Osteocyte (in vitro differentiated cells): ENCODE data around the gene ZNF668. TPM values are rescaled to one million over a fixed set of nuclear protein-coding genes. Genes with fewer than 3 reads are reported as not detected.
"Not testable (repeated sequence)": the region's sequence is repeated elsewhere in the genome, so short reads cannot be mapped to it uniquely, and the experiment has no call there.

Experiments used
- DNase-seq: peaks from one replicate; pipeline ENCODE4 v3.0.0; 2021; ENCODE audit warnings: mixed read lengths; ENCODE audit not compliant: unreplicated experiment; ENCODE audit errors: extremely low spot score
- H3K27ac Mint-ChIP-seq: one replicate; pipeline ENCODE4 v1.8.0; 2021; ENCODE audit warnings: mild to moderate bottlenecking, mixed read lengths; ENCODE audit not compliant: unreplicated experiment
- H3K27me3 Mint-ChIP-seq: one replicate; pipeline ENCODE4 v1.8.0; 2021; ENCODE audit warnings: mixed read lengths; ENCODE audit not compliant: unreplicated experiment
- H3K36me3 Mint-ChIP-seq: one replicate; pipeline ENCODE4 v1.8.0; 2021; ENCODE audit warnings: mixed read lengths; ENCODE audit not compliant: unreplicated experiment
- H3K4me1 Mint-ChIP-seq: one replicate; pipeline ENCODE4 v1.8.0; 2021; ENCODE audit warnings: mixed read lengths; ENCODE audit not compliant: unreplicated experiment
- H3K4me3 Mint-ChIP-seq: one replicate; pipeline ENCODE4 v1.8.0; 2021; ENCODE audit warnings: mild to moderate bottlenecking, moderate library complexity, mixed read lengths; ENCODE audit not compliant: unreplicated experiment
- H3K9me3 Mint-ChIP-seq: one replicate; pipeline ENCODE4 v1.8.0; 2021; ENCODE audit warnings: mixed read lengths; ENCODE audit not compliant: unreplicated experiment
- CTCF ChIP-seq: fragments of 200-600 bp; sonication (generic); IDR thresholded peaks from 2 replicates; pipeline ENCODE4 v1.5.0; 2021; ENCODE audit warnings: antibody characterized with exemption, mild to moderate bottlenecking, moderate library complexity
- total RNA-seq: library from RNA; stranded (reverse); gene quantifications from 2 replicates; pipeline ENCODE4 v1.2.1, GENCODE V29; 2021

ZNF668 gene
- total RNA-seq, 1 donor from 2014 or later, result 13.2 TPM

- Mint-ChIP-seq H3K36me3 (no peaks in the 10 kb centered on the region), H3K4me1 (no peaks in the 10 kb centered on the region), H3K9me3 (no peaks in the 10 kb centered on the region), H3K27ac (no peak overlapping the region), H3K4me3 (no peak overlapping the region), H3K27me3 (no peaks in the 10 kb centered on the region)
- no peak for TF ChIP-seq CTCF
- DNase-seq, result no peak
These were observed 50.3 kb downstream of the ZNF668 start for GRCh38 chr16:31023627-31024226.

- H3K27ac Mint-ChIP-seq, result no peak overlapping the region
- H3K9me3 Mint-ChIP-seq, result no peaks in the 10 kb centered on the region
- DNase-seq, result no peak
- no peaks in the 10 kb centered on the region for H3K27me3 Mint-ChIP-seq
- no peaks in the 10 kb centered on the region for H3K4me1 Mint-ChIP-seq
- TF ChIP-seq CTCF, result no peak
- H3K36me3 Mint-ChIP-seq, result no peaks in the 10 kb centered on the region
- no peak overlapping the region for H3K4me3 Mint-ChIP-seq
These were observed 50.8 kb downstream of the ZNF668 start for GRCh38 chr16:31023252-31023602.

GRCh38 chr16:31022544-31023251 is 51.3 kb downstream of the ZNF668 start:
- Mint-ChIP-seq H3K4me3 (no peak overlapping the region), H3K4me1 (no peaks in the 10 kb centered on the region), H3K9me3 (no peaks in the 10 kb centered on the region), H3K36me3 (no peaks in the 10 kb centered on the region), H3K27ac (no peak overlapping the region), H3K27me3 (no peaks in the 10 kb centered on the region)
- no peak for DNase-seq
- TF ChIP-seq CTCF, result no peak

DNA sequence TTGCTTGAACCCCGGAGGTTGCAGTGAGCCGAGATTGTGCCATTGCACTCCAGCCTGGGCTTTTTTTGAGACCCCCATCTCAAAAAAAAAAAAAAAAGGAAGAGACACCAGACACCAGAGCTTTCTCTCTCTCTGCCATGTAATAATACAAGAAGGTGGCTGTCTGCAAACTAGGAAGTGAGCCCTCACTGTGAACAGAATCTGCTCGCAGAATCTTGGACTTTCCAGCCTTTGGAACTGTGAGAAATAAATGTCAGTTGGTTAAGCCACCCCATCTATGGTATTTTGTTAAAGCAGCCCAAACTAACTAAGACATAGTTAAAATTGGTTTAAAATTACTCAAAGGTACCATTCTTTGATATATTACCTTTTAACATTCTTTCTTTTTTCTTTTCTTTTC is 53.5 kb downstream of the ZNF668 start:
- Mint-ChIP-seq H3K27ac (no peak overlapping the region), H3K4me3 (no peak overlapping the region), H3K4me1 (no peaks in the 10 kb centered on the region), H3K9me3 (no peaks in the 10 kb centered on the region), H3K36me3 (no peaks in the 10 kb centered on the region), H3K27me3 (no peaks in the 10 kb centered on the region)
- no peak for TF ChIP-seq CTCF
- DNase-seq, result no peak

DNA sequence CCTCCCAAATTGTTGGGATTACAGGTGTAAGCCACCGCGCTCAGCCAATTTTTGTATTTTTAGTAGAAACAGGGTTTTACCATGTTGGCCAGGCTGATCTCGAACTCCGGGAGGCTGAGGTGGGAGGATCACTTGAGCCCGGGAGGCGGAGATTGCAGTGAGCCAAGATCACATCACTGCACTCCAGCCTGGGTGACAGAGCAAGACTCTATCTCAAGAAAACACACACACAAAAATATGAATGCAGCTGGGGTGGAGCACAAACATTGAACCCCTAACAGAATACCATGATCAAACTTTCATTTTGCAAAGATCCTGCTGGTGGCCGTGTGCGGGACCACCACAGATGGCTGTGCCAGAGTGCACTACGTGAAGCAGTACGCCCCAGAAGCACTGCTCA is 56.3 kb downstream of the ZNF668 start:
- H3K27ac Mint-ChIP-seq, H3K4me1 Mint-ChIP-seq: not testable (repeated sequence)

More for the DNA sequence above, 56.3 kb downstream of the ZNF668 start:
- not testable (repeated sequence) for H3K27me3 Mint-ChIP-seq, H3K9me3 Mint-ChIP-seq, H3K4me3 Mint-ChIP-seq, H3K36me3 Mint-ChIP-seq, DNase-seq
